Retinal pigment epithelial cell (primary cell): ENCODE data around the gene GPER1.
"Not testable (repeated sequence)": the region's sequence is repeated elsewhere in the genome, so short reads cannot be mapped to it uniquely, and the experiment has no call there.

Source experiments
- DNase-seq: peaks from one replicate; pipeline ENCODE4 v3.0.0-alpha.2; 2010; ENCODE audit warnings: low read depth
- H3K4me3 ChIP-seq: 2 replicates; pipeline ENCODE4 v1.5.1; 2011; ENCODE audit warnings: mild to moderate bottlenecking, low read length, control low read depth, moderate library complexity
- TF ChIP-seq, protein P1 (sequence below): conservative IDR thresholded peaks from 2 replicates; pipeline ENCODE4 v1.5.1; 2011; ENCODE audit warnings: low read depth, low read length, control low read depth, inconsistent platforms

The GPER1 gene

GRCh38 chr7:1070544-1071011, 17.3 kb upstream of the GPER1 start:
- no peak overlapping the region for H3K4me3 ChIP-seq
- DNase-seq: no peak
- TF ChIP-seq, protein P1, sequence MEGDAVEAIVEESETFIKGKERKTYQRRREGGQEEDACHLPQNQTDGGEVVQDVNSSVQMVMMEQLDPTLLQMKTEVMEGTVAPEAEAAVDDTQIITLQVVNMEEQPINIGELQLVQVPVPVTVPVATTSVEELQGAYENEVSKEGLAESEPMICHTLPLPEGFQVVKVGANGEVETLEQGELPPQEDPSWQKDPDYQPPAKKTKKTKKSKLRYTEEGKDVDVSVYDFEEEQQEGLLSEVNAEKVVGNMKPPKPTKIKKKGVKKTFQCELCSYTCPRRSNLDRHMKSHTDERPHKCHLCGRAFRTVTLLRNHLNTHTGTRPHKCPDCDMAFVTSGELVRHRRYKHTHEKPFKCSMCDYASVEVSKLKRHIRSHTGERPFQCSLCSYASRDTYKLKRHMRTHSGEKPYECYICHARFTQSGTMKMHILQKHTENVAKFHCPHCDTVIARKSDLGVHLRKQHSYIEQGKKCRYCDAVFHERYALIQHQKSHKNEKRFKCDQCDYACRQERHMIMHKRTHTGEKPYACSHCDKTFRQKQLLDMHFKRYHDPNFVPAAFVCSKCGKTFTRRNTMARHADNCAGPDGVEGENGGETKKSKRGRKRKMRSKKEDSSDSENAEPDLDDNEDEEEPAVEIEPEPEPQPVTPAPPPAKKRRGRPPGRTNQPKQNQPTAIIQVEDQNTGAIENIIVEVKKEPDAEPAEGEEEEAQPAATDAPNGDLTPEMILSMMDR: no peak

DNA sequence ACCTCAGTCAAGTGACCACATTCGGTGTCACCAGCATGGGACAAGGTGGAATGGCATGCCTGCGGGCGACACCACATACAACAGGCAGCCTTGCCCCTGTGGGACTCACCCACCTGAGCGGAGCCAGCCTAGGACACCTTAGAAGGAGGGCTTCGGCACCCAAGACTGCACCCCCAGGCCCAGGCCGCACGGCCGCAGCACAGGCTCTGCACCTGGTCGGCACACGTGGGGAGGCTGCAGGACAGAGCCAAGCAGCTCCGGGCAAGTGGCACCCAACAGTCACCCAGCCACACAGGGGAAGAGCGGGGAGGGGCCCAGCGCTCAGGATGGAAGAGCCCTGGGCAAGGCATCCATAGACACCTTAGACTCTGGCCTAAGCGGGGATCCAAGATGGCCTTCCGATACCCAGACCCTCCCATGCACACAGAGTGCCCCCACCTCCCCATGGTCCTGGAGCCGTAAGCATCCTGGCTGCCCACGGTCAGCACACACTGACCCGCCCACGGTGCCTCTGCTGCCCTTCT, 16.1 kb upstream of the GPER1 start:
- TF ChIP-seq, protein P1: no peak
- no peak overlapping the region for H3K4me3 ChIP-seq
- DNase-seq: no peak

DNA sequence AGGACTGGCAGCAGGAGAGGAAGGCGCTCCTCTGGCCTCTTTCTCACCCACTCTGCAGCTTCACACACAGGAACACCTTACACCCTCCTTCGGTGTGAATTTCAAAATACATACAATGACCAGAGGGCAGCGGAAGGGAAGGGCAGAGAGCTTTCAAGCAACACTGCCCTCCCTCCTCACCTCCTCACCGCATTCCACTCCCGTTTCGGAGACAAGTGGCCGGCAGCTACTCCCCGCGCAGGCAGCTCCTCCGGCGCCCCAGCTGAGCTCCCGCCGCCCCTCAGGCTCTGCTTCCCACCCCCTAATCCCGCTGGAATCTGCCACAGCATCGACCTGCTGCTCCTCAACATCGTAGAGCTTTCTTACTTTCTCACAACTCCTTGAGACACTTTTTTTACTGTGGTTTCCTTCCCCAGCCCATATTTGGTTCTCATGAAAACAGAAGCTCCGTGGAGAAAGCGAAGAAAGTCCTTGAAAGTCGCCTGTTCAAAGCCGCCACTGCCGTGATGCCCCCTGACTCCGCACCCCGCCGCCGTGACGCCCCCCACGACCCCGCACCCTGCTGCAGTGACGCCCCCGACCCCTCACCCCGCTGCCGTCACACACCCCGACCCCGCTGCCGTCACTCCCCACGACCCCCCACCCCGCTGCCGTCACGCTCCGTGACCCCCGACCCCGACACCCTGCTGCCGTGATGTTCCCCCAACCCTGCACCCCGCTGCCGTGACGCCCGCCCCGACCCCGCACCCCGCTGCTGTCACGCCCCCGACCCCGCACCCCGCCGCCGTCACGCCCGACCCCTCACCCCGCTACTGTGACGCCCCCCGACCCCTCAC, 14.6 kb upstream of the GPER1 start:
- no peak overlapping the region for H3K4me3 ChIP-seq
- no peak for DNase-seq
- TF ChIP-seq, protein P1: no peak

- not testable (repeated sequence) for H3K4me3 ChIP-seq, DNase-seq
Measured at GRCh38 chr7:1074018-1074417, 13.9 kb upstream of the GPER1 start.

DNA sequence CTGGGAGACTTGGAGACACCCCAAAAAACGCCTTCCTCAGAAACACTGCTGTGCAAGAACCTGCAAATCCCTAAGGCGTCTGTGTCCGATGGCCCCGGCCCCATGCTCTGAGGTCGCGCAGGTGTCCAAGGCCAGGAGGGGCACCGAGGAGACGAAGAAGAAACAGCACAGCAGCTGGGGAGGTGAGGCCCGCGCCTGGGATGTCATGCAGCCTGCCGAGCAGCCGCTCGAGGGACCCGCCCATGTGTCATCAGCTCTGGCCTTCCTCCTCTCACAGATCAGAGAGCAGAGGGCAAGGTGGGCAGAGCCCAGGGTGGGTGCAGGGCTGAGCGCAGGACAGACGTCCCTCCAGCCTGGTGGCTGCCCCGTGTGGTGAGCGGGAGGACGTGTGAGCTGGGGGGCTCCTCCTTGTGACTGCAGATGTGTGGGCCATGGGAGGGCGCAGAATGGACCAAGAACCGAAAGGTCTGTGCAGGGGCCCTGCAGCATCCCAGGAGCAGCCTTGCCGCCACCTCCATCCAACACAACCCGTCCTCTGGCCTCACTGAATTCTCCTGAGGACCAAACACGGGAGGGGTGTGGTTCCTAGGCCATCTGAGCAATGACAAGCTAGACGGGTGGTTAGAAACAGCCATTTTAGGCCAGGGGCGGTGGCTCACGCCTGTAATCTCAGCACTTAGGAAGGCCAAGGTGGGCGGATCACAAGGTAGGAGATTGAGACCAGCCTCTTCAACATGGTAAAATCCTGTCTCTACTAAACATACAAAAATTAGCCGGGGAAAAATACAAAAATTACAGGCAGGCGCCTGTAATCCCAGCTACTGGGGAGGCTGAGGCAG, 13.1 kb upstream of the GPER1 start:
- TF ChIP-seq, protein P1: no peak
- H3K4me3 ChIP-seq: no peak overlapping the region

DNA sequence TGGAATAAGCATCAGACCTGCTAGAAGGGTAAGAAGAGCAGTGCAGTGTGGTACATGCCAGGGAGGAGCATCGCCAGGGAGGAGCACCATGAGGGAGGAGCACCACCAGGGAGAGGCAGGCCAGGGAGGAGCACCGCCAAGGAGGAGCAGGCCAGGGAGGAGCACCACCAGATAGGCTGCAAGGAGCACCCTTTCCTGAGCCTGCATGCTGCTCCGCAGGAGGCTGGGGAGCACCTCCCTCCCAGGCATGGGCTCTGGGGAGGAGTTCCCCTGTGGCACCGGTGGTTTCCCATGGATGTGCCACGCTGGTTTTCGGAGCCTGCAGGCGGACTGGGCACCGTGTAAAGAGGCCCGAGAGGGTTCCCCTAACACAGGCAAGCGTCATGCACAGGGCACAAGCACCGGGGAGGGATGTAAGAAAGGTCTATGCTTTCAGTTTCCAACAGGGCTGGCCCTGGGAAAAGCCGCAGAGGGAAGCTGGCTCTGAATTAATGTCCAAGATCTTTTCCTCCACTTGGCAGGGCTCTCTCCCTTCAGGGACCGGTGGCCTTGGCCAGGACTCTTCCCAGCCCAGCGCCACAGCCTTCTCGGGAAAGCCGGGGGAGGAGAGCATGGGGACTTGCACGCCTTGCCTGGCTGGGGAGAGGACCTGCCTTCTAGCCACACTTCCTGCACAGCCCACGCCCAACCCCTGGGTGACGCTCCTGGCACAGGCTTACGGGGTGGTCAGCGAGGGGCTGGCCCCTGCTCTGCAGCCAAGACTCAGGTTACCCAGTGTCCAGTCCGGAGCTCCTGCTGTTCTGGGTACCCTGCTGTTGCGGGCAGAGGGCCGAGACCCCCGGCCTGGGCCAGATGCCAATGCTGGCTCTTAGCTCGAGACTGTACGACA, 11.5 kb upstream of the GPER1 start:
- TF ChIP-seq, protein P1: no peak
- no peak overlapping the region for H3K4me3 ChIP-seq
- no peak for DNase-seq

More for the DNA sequence above, 13.1 kb upstream of the GPER1 start:
- DNase-seq: no peak
